GM12872 (cell line): ENCODE data around the gene MITF.

Experiments used
- TF ChIP-seq, protein P1 (sequence below): IDR thresholded peaks from 3 replicates; pipeline ENCODE4 v1.5.1; 2011; ENCODE audit warnings: low read depth, mild to moderate bottlenecking, low read length, moderate library complexity; ENCODE audit not compliant: insufficient read depth

Gene MITF

DNA sequence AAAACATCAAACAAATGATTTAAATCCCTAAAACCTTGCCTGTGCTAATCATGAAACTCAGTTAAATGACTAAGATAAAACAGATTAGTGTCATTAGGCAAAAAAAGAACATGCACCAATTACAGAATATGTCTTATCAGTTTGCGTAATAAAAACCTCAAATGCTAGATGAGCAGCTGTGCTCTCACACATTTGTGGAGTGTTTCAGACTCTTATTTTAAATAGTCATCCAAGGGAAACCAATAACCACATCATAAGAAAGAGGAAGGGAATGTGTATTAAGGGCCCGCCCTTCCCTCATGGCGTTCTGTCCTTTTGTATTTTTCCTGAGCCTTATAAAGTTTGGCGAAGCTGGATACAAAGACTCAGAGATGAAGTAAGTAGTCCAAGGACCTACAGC lies 266.8 kb downstream of the MITF start:
- TF ChIP-seq, protein P1, sequence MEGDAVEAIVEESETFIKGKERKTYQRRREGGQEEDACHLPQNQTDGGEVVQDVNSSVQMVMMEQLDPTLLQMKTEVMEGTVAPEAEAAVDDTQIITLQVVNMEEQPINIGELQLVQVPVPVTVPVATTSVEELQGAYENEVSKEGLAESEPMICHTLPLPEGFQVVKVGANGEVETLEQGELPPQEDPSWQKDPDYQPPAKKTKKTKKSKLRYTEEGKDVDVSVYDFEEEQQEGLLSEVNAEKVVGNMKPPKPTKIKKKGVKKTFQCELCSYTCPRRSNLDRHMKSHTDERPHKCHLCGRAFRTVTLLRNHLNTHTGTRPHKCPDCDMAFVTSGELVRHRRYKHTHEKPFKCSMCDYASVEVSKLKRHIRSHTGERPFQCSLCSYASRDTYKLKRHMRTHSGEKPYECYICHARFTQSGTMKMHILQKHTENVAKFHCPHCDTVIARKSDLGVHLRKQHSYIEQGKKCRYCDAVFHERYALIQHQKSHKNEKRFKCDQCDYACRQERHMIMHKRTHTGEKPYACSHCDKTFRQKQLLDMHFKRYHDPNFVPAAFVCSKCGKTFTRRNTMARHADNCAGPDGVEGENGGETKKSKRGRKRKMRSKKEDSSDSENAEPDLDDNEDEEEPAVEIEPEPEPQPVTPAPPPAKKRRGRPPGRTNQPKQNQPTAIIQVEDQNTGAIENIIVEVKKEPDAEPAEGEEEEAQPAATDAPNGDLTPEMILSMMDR = no peak

DNA sequence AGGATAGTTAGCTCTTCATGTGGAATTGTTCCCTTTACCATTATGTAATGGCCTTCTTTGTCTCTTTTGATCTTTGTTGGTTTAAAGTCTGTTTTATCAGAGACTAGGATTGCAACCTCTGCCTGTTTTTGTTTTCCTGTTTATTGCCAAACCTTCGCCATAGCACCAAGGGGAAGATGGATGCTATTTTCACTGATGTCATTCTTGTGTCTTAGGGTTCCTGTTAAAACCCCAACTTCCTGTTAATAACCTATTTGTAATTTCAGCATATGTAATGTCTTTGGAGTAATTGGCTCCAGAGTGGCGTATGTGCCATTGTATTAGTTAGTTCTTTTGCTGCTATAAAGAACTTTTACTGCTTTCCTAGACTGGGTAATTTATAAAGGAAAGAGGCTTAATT lies 271.1 kb downstream of the MITF start:
- TF ChIP-seq, protein P1 = no peak

DNA sequence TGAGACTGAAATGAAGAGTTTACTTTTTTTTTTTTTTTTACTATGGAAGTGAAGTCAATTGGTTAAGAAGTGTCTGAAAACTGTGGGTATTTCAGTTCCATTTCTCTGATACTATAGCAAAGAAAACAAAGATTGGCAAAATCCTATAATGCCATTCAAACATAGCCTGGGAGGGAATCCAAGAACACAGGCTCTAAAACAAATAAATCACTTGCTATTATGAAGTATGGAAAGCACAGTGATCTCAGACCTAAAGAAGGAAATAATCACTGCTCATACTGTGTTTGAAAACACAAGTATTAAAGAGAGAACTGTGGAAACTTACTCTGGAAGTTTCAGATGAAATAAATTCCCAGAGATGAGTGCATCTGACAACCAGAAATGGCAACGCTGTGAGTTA lies 272.3 kb downstream of the MITF start:
- TF ChIP-seq, protein P1 = no peak
